ENCODE results near the gene ARHGEF28. TPM values are rescaled to one million over a fixed set of nuclear protein-coding genes. Genes with fewer than 3 reads are reported as not detected.
A peak's percentile ranks its signal among the peaks of the same experiment; 100 is the strongest.

ARHGEF28 gene
- total RNA-seq, 2 donors from 2014 or later, result 0.24 to 0.30 TPM

DNA sequence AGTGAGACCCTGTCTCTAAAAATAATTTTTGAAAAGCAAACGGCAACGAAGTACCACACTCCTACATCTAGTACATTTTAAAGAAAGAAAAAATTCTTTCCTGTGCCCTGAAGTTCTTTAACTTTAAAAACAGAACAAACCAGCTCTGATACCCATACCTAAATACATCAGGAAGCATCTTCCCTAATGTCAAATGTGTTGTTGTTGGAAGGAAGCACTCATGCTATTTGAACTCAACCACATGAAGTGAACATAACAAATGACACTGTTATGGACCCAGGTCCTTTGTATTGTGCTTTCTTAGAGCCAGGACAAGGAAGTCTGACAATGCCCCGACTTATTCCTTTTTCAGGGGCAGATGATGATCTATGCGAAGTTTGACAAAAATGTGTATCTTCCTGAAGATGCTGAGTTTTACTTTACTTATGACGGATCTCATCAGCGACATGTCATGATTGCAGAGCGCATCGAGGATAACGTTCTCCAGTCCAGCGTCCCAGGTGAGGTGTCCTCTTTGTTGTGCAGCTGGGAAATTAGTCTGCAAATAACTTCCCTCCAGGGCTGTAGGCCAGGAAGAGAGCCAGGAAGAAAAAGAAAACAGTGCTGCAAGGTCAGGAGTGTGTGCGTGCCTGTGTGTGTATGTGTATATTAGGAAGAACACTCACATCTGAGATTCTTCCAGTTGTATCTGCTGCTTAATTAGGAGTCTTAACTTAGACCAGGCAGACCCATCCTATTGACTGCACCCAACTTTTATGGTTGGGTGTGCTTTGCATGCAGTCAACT lies 123.7 kb downstream of the ARHGEF28 start:
- Mint-ChIP-seq H3K4me3 (no peak overlapping the region), H3K9me3 (no peaks in the 10 kb centered on the region), H3K36me3 (ENCODE audit: insufficient read depth in 2 of 2) (no peaks in the 10 kb centered on the region), H3K27ac (no peak overlapping the region), H3K27me3 (ENCODE audit: low read depth) (peaks cover 56% of the 10 kb centered on the region), H3K4me1 (ENCODE audit: low read depth) (peaks cover 4% of the 10 kb centered on the region)
- ATAC-seq (replicated peaks in 1 of 2), result no peak
- no peak for DNase-seq

GRCh38 chr5:73751254-73751914 lies 125.4 kb downstream of the ARHGEF28 start:
- no peaks in the 10 kb centered on the region for H3K9me3 Mint-ChIP-seq
- H3K27ac Mint-ChIP-seq, result no peak overlapping the region
- H3K36me3 Mint-ChIP-seq (ENCODE audit: insufficient read depth in 2 of 2), result no peaks in the 10 kb centered on the region
- H3K27me3 Mint-ChIP-seq (ENCODE audit: low read depth), result peaks cover 43% of the 10 kb centered on the region
- peak overlapping the region in 1 of 2 donors; percentile 31 for H3K4me3 Mint-ChIP-seq
- DNase-seq (no peak), ATAC-seq (replicated peaks in 1 of 2) (no peak)
- peaks cover 4% of the 10 kb centered on the region for H3K4me1 Mint-ChIP-seq (ENCODE audit: low read depth)

- Mint-ChIP-seq H3K27ac (no peak overlapping the region), H3K9me3 (no peaks in the 10 kb centered on the region), H3K27me3 (ENCODE audit: low read depth) (peaks cover 42% of the 10 kb centered on the region), H3K4me1 (ENCODE audit: low read depth) (peaks cover 4% of the 10 kb centered on the region), H3K4me3 (no peak overlapping the region), H3K36me3 (ENCODE audit: insufficient read depth in 2 of 2) (no peaks in the 10 kb centered on the region)
- no peak for ATAC-seq (replicated peaks in 1 of 2)
- no peak for DNase-seq
Measured at GRCh38 chr5:73754254-73754653, 128.3 kb downstream of the ARHGEF28 start.

DNA sequence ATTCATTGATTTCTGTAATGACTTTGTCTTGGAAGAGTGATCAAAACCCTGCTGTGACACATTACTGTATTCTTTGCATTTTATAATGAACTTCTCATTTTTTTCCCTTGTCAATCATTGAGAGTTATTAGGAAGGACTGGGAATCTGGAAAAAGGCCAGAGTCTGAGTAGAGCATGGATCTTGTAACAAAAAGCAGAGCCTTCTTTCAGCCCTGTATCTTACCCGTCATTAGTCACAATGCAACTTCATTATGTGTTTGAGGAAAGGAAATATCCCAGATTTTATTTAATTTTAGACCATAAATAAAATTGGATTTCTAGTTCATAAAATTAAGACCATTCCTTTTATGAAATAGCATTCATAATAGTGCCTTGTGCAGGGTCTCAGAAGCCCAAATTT lies 131.4 kb downstream of the ARHGEF28 start:
- no peak overlapping the region for H3K4me3 Mint-ChIP-seq
- no peaks in the 10 kb centered on the region for H3K36me3 Mint-ChIP-seq (ENCODE audit: insufficient read depth in 2 of 2)
- no peaks in the 10 kb centered on the region for H3K4me1 Mint-ChIP-seq (ENCODE audit: low read depth)
- no peak overlapping the region for H3K27ac Mint-ChIP-seq
- no peak for DNase-seq
- peaks cover 17% of the 10 kb centered on the region for H3K27me3 Mint-ChIP-seq (ENCODE audit: low read depth)
- no peaks in the 10 kb centered on the region for H3K9me3 Mint-ChIP-seq
- ATAC-seq (replicated peaks in 1 of 2), result no peak

GRCh38 chr5:73759771-73760170 lies 133.8 kb downstream of the ARHGEF28 start:
- Mint-ChIP-seq H3K4me1 (ENCODE audit: low read depth) (no peaks in the 10 kb centered on the region), H3K27ac (no peak overlapping the region), H3K4me3 (no peak overlapping the region), H3K36me3 (ENCODE audit: insufficient read depth in 2 of 2) (no peaks in the 10 kb centered on the region), H3K9me3 (no peaks in the 10 kb centered on the region), H3K27me3 (ENCODE audit: low read depth) (peaks cover 7% of the 10 kb centered on the region)
- DNase-seq, result no peak
- no peak for ATAC-seq (replicated peaks in 1 of 2)

DNA sequence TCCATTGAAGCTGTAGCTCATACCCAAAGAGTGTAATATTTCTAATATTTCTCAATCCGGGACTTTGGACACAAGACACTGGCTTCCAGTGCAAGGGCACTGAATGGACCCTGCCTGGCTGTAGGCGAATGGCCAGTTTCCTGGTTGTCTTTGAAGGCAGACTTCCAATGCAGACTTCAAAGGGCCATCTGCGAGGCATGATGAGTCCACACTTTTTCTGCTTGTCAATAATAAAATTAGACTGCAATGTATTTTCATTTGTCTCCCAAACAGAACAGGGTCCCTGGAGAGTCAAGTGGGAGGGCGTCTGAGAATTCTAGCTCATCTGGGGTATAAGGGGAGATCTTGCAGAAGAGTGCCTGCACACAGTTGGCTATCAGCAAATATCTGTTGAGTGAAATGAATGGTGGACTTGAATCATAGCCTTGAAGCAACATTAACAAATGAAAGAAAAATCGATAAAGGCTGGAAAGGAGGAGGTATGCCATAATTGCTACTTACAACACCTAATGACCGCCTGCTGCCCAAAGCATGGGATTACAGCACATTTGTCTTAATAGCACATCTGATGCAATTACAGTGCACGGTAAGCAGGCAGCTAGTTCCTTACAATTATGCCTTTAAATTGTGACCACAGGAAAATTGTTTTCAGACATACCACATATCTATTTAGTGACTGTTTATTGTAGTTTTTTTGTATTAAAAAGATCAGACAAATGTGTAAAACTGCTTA lies 137.5 kb downstream of the ARHGEF28 start:
- Mint-ChIP-seq H3K36me3 (ENCODE audit: insufficient read depth in 2 of 2) (peaks cover 3% of the 10 kb centered on the region in 2 donors), H3K9me3 (peaks cover 4 to 6% of the 10 kb centered on the region in 2 donors), H3K4me1 (ENCODE audit: low read depth) (no peaks in the 10 kb centered on the region), H3K4me3 (no peak overlapping the region), H3K27ac (no peak overlapping the region), H3K27me3 (ENCODE audit: low read depth) (no peaks in the 10 kb centered on the region)
- DNase-seq, result no peak
- no peak for ATAC-seq (replicated peaks in 1 of 2)

DNA sequence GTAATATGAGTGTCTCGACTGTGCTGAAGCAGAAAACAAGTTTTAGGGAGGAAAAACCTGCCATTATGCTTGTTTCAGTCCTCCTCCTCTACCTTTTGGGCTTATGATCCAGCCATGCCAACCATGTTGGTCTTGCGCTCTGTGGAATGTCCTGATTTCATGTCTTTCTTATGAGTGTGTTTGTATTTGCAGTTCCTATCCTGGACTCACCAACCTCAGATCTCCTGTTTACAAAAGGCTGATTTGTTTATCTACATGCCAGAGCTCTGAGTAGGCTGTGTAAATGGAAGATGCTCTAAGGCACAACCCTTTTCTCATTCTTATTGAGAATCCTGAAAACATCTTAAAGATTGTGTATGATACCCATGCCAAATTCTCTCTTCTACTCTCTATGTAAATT lies 138.6 kb downstream of the ARHGEF28 start:
- Mint-ChIP-seq H3K9me3 (peaks cover 6 to 10% of the 10 kb centered on the region in 2 donors), H3K4me1 (ENCODE audit: low read depth) (no peaks in the 10 kb centered on the region), H3K36me3 (ENCODE audit: insufficient read depth in 2 of 2) (peaks cover 3% of the 10 kb centered on the region in 2 donors), H3K27ac (no peak overlapping the region), H3K4me3 (no peak overlapping the region), H3K27me3 (ENCODE audit: low read depth) (no peaks in the 10 kb centered on the region)
- ATAC-seq (replicated peaks in 1 of 2) (no peak), DNase-seq (no peak)

DNA sequence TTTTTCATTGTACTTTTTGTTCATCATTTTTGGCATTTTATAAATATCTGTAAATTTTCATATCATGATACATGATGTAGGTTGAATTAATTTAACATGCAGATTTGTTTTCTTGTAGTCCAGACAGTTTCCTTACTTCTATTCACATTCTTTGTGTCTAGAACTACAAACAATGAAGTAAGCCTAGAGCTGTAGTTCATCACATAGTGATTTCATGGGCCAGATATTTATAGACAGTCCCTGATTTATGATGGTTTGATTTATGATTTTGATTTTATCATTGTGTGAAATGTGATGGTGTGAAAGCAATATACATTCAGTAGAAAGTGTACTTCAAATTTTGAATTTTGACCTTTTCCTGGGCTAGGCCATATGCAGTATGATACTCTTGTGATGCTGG lies 139.0 kb downstream of the ARHGEF28 start:
- no peak for ATAC-seq (replicated peaks in 1 of 2)
- Mint-ChIP-seq H3K27ac (no peak overlapping the region), H3K4me3 (no peak overlapping the region), H3K27me3 (ENCODE audit: low read depth) (no peaks in the 10 kb centered on the region), H3K4me1 (ENCODE audit: low read depth) (no peaks in the 10 kb centered on the region), H3K9me3 (peaks cover 6 to 10% of the 10 kb centered on the region in 2 donors), H3K36me3 (ENCODE audit: insufficient read depth in 2 of 2) (peaks cover 3% of the 10 kb centered on the region in 2 donors)
- no peak for DNase-seq

GRCh38 chr5:73766902-73767301 lies 140.9 kb downstream of the ARHGEF28 start:
- ATAC-seq (replicated peaks in 1 of 2) (no peak), DNase-seq (no peak)
- H3K36me3 Mint-ChIP-seq (ENCODE audit: insufficient read depth in 2 of 2), result peaks cover 3% of the 10 kb centered on the region in 2 donors

DNA sequence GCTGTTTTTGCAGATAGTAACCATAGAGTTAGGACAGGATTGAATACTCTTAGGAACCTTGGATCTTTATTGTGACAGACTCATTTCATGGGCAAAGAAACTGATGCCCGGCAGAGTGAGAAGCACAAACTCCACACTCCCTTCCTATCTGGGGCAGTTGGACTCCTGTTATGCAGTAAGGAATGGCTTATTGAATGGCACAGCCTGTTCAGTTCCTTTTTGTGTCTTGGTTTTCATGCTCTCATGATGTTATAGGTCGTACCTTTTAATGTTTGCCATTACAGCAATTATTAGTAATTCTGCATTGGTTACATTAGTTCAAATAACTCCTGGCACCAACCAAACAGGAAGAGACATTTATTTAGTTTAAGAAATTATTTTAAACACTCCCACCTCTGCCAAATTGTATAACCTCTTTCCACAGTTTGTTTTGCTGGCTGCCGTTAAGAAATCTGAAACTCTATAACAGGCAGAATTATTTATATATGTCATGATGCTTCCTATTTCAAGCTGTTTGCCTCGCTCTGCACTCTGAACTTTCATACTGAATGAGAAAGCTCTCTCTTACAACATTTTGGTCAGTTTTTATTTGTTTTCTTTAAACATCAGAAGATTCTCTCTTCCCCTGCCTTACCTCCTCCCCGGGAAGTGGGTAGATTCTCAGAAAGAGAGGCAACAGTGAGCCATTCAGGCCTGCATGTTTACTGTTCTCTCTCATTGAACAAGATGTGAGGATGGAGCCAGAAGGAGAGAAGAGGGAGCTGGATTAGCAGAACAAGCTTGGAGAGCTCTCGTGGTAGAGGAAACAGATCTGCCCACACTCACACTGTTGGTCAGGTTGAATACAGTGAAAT lies 144.4 kb downstream of the ARHGEF28 start:
- Mint-ChIP-seq H3K9me3 (peaks cover 6 to 10% of the 10 kb centered on the region in 2 donors), H3K4me1 (ENCODE audit: low read depth) (no peaks in the 10 kb centered on the region), H3K4me3 (no peak overlapping the region), H3K36me3 (ENCODE audit: insufficient read depth in 2 of 2) (peaks cover 3% of the 10 kb centered on the region in 2 donors), H3K27ac (no peak overlapping the region), H3K27me3 (ENCODE audit: low read depth) (peaks cover 9% of the 10 kb centered on the region)
- ATAC-seq (replicated peaks in 1 of 2) (no peak), DNase-seq (no peak)

More at GRCh38 chr5:73766902-73767301, 140.9 kb downstream of the ARHGEF28 start:
- Mint-ChIP-seq H3K27me3 (ENCODE audit: low read depth) (peaks cover 9% of the 10 kb centered on the region), H3K4me1 (ENCODE audit: low read depth) (no peaks in the 10 kb centered on the region), H3K27ac (no peak overlapping the region), H3K9me3 (peaks cover 6 to 10% of the 10 kb centered on the region in 2 donors), H3K4me3 (no peak overlapping the region)

DNA sequence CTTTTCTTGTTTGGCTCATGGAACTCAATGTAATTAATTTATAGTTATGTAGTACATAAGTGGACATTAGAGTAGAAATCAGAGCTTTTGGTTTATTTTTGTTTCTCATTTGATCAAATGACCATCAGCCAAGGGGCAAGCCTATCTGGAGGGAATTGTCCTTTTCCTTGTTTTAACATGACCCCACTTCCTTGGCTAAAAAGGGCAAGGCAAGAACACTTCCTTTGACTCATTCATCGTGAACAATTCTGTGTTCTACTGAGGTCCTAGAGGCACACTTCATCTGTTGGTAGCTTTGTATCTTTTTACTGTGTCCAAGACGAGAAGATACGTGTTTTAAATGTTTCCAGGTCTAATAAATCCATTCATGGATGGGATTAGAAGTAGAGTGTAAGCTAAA lies 148.9 kb downstream of the ARHGEF28 start:
- H3K4me3 Mint-ChIP-seq, result no peak overlapping the region
- no peak for ATAC-seq (replicated peaks in 1 of 2)
- no peaks in the 10 kb centered on the region for H3K4me1 Mint-ChIP-seq (ENCODE audit: low read depth)
- no peaks in the 10 kb centered on the region for H3K9me3 Mint-ChIP-seq
- H3K27ac Mint-ChIP-seq, result no peak overlapping the region
- no peak for DNase-seq
- peaks cover 9% of the 10 kb centered on the region for H3K27me3 Mint-ChIP-seq (ENCODE audit: low read depth)
- H3K36me3 Mint-ChIP-seq (ENCODE audit: insufficient read depth in 2 of 2), result no peaks in the 10 kb centered on the region

DNA sequence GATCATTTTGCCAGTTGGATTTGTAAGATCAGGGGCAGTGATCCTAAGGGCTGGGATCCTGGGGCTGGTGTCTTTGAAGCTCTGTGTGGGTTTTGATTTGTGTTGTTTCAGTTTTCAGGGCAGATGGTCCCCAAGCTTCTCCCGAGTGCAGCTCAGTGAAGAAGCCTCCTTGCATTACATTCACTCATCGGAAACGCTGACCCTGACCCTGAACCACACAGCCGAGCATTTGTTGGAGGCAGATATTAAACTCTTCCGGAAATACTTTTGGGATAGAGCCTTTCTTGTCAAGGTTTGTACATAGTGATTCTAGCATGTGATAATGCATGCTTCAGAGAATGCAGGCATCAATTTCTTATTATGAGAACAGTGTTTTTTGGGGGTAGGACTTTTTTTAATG lies 150.4 kb downstream of the ARHGEF28 start:
- no peak for DNase-seq
- H3K4me1 Mint-ChIP-seq (ENCODE audit: low read depth), result no peaks in the 10 kb centered on the region

More for the DNA sequence above, 150.4 kb downstream of the ARHGEF28 start:
- Mint-ChIP-seq H3K4me3 (no peak overlapping the region), H3K36me3 (ENCODE audit: insufficient read depth in 2 of 2) (no peaks in the 10 kb centered on the region), H3K27ac (no peak overlapping the region), H3K27me3 (ENCODE audit: low read depth) (no peaks in the 10 kb centered on the region), H3K9me3 (no peaks in the 10 kb centered on the region)
- no peak for ATAC-seq (replicated peaks in 1 of 2)

All from activated T-cell treated with anti-CD3 and anti-CD28 coated beads, Interleukin-2, amount 50 U/mL, for 72 hours (primary cell).